ENCODE data around the gene LDLRAD4. TPM values are rescaled to one million over a fixed set of nuclear protein-coding genes. Genes with fewer than 3 reads are reported as not detected.

The LDLRAD4 gene
- polyA plus RNA-seq, 1 donor = 8.0 TPM

- no peak for DNase-seq
These were observed 322.1 kb downstream of the LDLRAD4 start for GRCh38 chr18:13540477-13541182.

- no peak for DNase-seq
These were observed 323.3 kb downstream of the LDLRAD4 start for GRCh38 chr18:13541621-13542519.

GRCh38 chr18:13542520-13542847 lies 323.9 kb downstream of the LDLRAD4 start:
- no peak for DNase-seq

GRCh38 chr18:13543144-13543543 lies 324.6 kb downstream of the LDLRAD4 start:
- no peak for DNase-seq

- no peak for DNase-seq
These were observed 325.5 kb downstream of the LDLRAD4 start for GRCh38 chr18:13543811-13544732.

GRCh38 chr18:13544953-13545352 lies 326.4 kb downstream of the LDLRAD4 start:
- DNase-seq = no peak

- no peak for DNase-seq
These were observed 327.0 kb downstream of the LDLRAD4 start for GRCh38 chr18:13545514-13545913.

- no peak for DNase-seq
These were observed 327.4 kb downstream of the LDLRAD4 start for GRCh38 chr18:13545955-13546354.

GRCh38 chr18:13546638-13547037 lies 328.1 kb downstream of the LDLRAD4 start:
- no peak for DNase-seq

- no peak for DNase-seq
These were observed 328.8 kb downstream of the LDLRAD4 start for GRCh38 chr18:13547347-13547746.

- DNase-seq = no peak
These were observed 329.7 kb downstream of the LDLRAD4 start for GRCh38 chr18:13548106-13548819.

- no peak for DNase-seq
These were observed 330.7 kb downstream of the LDLRAD4 start for GRCh38 chr18:13548966-13549879.

GRCh38 chr18:13549880-13550232 lies 331.3 kb downstream of the LDLRAD4 start:
- DNase-seq = no peak

GRCh38 chr18:13550418-13551304 lies 332.1 kb downstream of the LDLRAD4 start:
- DNase-seq = no peak

GRCh38 chr18:13551305-13551603 lies 332.7 kb downstream of the LDLRAD4 start:
- DNase-seq = no peak

- DNase-seq = no peak
These were observed 333.5 kb downstream of the LDLRAD4 start for GRCh38 chr18:13551841-13552733.

- DNase-seq = no peak
These were observed 334.9 kb downstream of the LDLRAD4 start for GRCh38 chr18:13553449-13553848.

- DNase-seq = no peak
These were observed 336.6 kb downstream of the LDLRAD4 start for GRCh38 chr18:13555192-13555591.

- DNase-seq = no peak
These were observed 337.3 kb downstream of the LDLRAD4 start for GRCh38 chr18:13555865-13556264.
